NT2/D1 (cell line): ENCODE results near the gene FYB1.

ENCODE experiments used
- YY1 ChIP-seq: IDR thresholded peaks from 2 replicates; pipeline ENCODE4 v1.6.1; 2011; ENCODE audit not compliant: insufficient read length, insufficient read depth
- ZNF274 ChIP-seq: IDR thresholded peaks from 2 replicates; pipeline ENCODE4 v1.6.1; 2011; ENCODE audit warnings: mild to moderate bottlenecking, low read depth, low read length

- TF ChIP-seq ZNF274 = no peak
- no peak for TF ChIP-seq YY1
Measured at GRCh38 chr5:39267186-39267585, 47.8 kb upstream of the FYB1 start.
